ENCODE data around the gene BCL11A. TPM values are rescaled to one million over a fixed set of nuclear protein-coding genes. Genes with fewer than 3 reads are reported as not detected.

Gene BCL11A
- total RNA-seq, 4 donors from 2014 or later, result 4.6 to 12.8 (median 9.0) TPM

- WGBS, 2 donors, result 93 to 98% methylated on average over 1 of the region's 1 CpG
- Histone ChIP-seq H3K4me1 (no peaks in the 10 kb centered on the region), H3K27me3 (no peaks in the 10 kb centered on the region), H3K4me3 (replicated peaks in 1 of 3) (no peak overlapping the region), H3K9me3 (no peaks in the 10 kb centered on the region), H3K27ac (no peak overlapping the region), H3K36me3 (no peaks in the 10 kb centered on the region)
- no peak for TF ChIP-seq CTCF (IDR thresholded peaks at IDR 0.05)
- TF ChIP-seq POLR2A (IDR thresholded peaks at IDR 0.05), result no peak
- DNase-seq, result no peak
- intact Hi-C loops (cut with DNase I), result no loop called here
Observed at GRCh38 chr2:60490441-60490840, 63.0 kb downstream of the BCL11A start.

GRCh38 chr2:60489289-60489688, 64.2 kb downstream of the BCL11A start:
- DNase-seq, result no peak
- 81 to 88% methylated on average over 4 of the region's 4 CpGs for WGBS, 2 donors
- Histone ChIP-seq H3K36me3 (no peaks in the 10 kb centered on the region), H3K4me1 (no peaks in the 10 kb centered on the region), H3K9me3 (no peaks in the 10 kb centered on the region), H3K27ac (no peak overlapping the region), H3K27me3 (no peaks in the 10 kb centered on the region), H3K4me3 (replicated peaks in 1 of 3) (no peak overlapping the region)
- TF ChIP-seq CTCF (IDR thresholded peaks at IDR 0.05) (no peak), POLR2A (IDR thresholded peaks at IDR 0.05) (no peak)
- intact Hi-C loops (cut with DNase I), result no loop called here

- Histone ChIP-seq H3K36me3 (no peaks in the 10 kb centered on the region), H3K27ac (no peak overlapping the region), H3K4me1 (no peaks in the 10 kb centered on the region), H3K9me3 (no peaks in the 10 kb centered on the region), H3K4me3 (replicated peaks in 1 of 3) (no peak overlapping the region), H3K27me3 (no peaks in the 10 kb centered on the region)
- intact Hi-C loops (cut with DNase I), result no loop called here
- WGBS, 2 donors, result 86 to 96% methylated on average over 3 of the region's 3 CpGs
- no peak for DNase-seq
- TF ChIP-seq CTCF (IDR thresholded peaks at IDR 0.05), result no peak
- no peak for TF ChIP-seq POLR2A (IDR thresholded peaks at IDR 0.05)
Observed at GRCh38 chr2:60488291-60488690, 65.2 kb downstream of the BCL11A start.

GRCh38 chr2:60487174-60487573, 66.3 kb downstream of the BCL11A start:
- 88 to 90% methylated on average over 5 of the region's 5 CpGs for WGBS, 2 donors
- TF ChIP-seq POLR2A (IDR thresholded peaks at IDR 0.05) (no peak), CTCF (IDR thresholded peaks at IDR 0.05) (no peak)

GRCh38 chr2:60486551-60486950, 66.9 kb downstream of the BCL11A start:
- WGBS, 2 donors, result 85 to 95% methylated on average over 3 of the region's 3 CpGs
- no peaks in the 10 kb centered on the region for H3K36me3 ChIP-seq
- intact Hi-C loops (cut with DNase I), result no loop called here
- H3K27me3 ChIP-seq, result no peaks in the 10 kb centered on the region
- no peak overlapping the region for H3K4me3 ChIP-seq (replicated peaks in 1 of 3)
- H3K4me1 ChIP-seq, result no peaks in the 10 kb centered on the region
- DNase-seq, result no peak
- no peak for TF ChIP-seq CTCF (IDR thresholded peaks at IDR 0.05)
- TF ChIP-seq POLR2A (IDR thresholded peaks at IDR 0.05), result no peak
- H3K27ac ChIP-seq, result no peak overlapping the region
- H3K9me3 ChIP-seq, result no peaks in the 10 kb centered on the region

More at GRCh38 chr2:60487174-60487573, 66.3 kb downstream of the BCL11A start:
- intact Hi-C loops (cut with DNase I), result no loop called here
- Histone ChIP-seq H3K36me3 (no peaks in the 10 kb centered on the region), H3K9me3 (no peaks in the 10 kb centered on the region), H3K27me3 (no peaks in the 10 kb centered on the region), H3K4me1 (no peaks in the 10 kb centered on the region), H3K4me3 (replicated peaks in 1 of 3) (no peak overlapping the region), H3K27ac (no peak overlapping the region)
- DNase-seq, result no peak
